ENCODE results near the gene SLC16A11.
"Not testable (repeated sequence)": the region's sequence is repeated elsewhere in the genome, so short reads cannot be mapped to it uniquely, and the experiment has no call there.

Gene SLC16A11

GRCh38 chr17:7058831-7059447 lies 15.0 kb upstream of the SLC16A11 start:
- DNase-seq, result no peak

- no peak for DNase-seq
Measured at GRCh38 chr17:7056386-7056785, 12.5 kb upstream of the SLC16A11 start.

- not testable (repeated sequence) for DNase-seq
Measured at GRCh38 chr17:7050583-7050982, 6.7 kb upstream of the SLC16A11 start.

GRCh38 chr17:7048968-7049367 lies 5.1 kb upstream of the SLC16A11 start:
- DNase-seq, result no peak

- no peak for DNase-seq
Measured at GRCh38 chr17:7047566-7047965, 3.7 kb upstream of the SLC16A11 start.

- not testable (repeated sequence) for DNase-seq
Measured at GRCh38 chr17:7046725-7047397, 3.0 kb upstream of the SLC16A11 start.

- DNase-seq, result no peak
Measured at GRCh38 chr17:7046127-7046724, 2.3 kb upstream of the SLC16A11 start.

GRCh38 chr17:7045492-7046126 lies 1.7 kb upstream of the SLC16A11 start:
- no peak for DNase-seq

GRCh38 chr17:7043182-7043496 lies 753 bp downstream of the SLC16A11 start:
- DNase-seq, result no peak

- no peak for DNase-seq
Measured at GRCh38 chr17:7042501-7043181, 1.3 kb downstream of the SLC16A11 start.

GRCh38 chr17:7041607-7042500 lies 2.0 kb downstream of the SLC16A11 start:
- no peak for DNase-seq

- no peak for DNase-seq
Measured at GRCh38 chr17:7039832-7040231, 4.1 kb downstream of the SLC16A11 start.

GRCh38 chr17:7038025-7038862 lies 5.6 kb downstream of the SLC16A11 start:
- DNase-seq, result no peak

- peak; percentile 92 for DNase-seq
Measured at GRCh38 chr17:7035591-7036368, 8.1 kb downstream of the SLC16A11 start, which contains the start of gene SLC16A13. Gene SLC16A13, plus strand, starts transcription at chr17:7036015. Its CDS starts 368 bp downstream, at chr17:7036383.

- DNase-seq, result peak; percentile 12
Measured at GRCh38 chr17:7034955-7035590, 8.8 kb downstream of the SLC16A11 start.

GRCh38 chr17:7029659-7030058 lies 14.2 kb downstream of the SLC16A11 start:
- no peak for DNase-seq

- no peak for DNase-seq
Measured at GRCh38 chr17:7029096-7029495, 14.8 kb downstream of the SLC16A11 start.

- no peak for DNase-seq
Measured at GRCh38 chr17:7027335-7027734, 16.6 kb downstream of the SLC16A11 start.

- DNase-seq, result no peak
Measured at GRCh38 chr17:7026471-7027115, 17.3 kb downstream of the SLC16A11 start.

Measured in NK-92 treated with Interleukin-12 subunit alpha and Interleukin-12 subunit beta, amount 100 ng/mL, for 24 hours (cell line).